ENCODE results near the gene RAB5B. TPM values are rescaled to one million over a fixed set of nuclear protein-coding genes. Genes with fewer than 3 reads are reported as not detected.

The RAB5B gene
- total RNA-seq, 1 experiment from 2014 or later: 44.5 TPM

- ChIA-PET POLR2A (no interaction called here), RAD21 (ENCODE audit: low non-redundant PET in 1 of 2, low total read pairs in 2 of 2, uncharacterized antibody in 2 of 2, unreplicated experiment in 2 of 2) (no interaction called here)
Measured at GRCh38 chr12:56020423-56021184, 46.7 kb downstream of the RAB5B start, which contains the start of gene IKZF4. TSS of gene IKZF4 (plus strand) at chr12:56021043. CDS start at chr12:56021494, 451 bp downstream.

GRCh38 chr12:56021889-56022497, 48.1 kb downstream of the RAB5B start:
- Histone ChIP-seq H3K9me3 (ENCODE audit: control insufficient read depth in 1 of 2, insufficient read depth in 1 of 2, low read depth in 1 of 2, low read length in 2 of 2) (no peaks in the 10 kb centered on the region), H3K27me3 (ENCODE audit: insufficient read depth, low read length) (no peaks in the 10 kb centered on the region), H3K36me3 (ENCODE audit: control insufficient read depth in 1 of 2, insufficient read depth in 2 of 2, low read length in 2 of 2) (no peaks in the 10 kb centered on the region), H3K4me2 (ENCODE audit: low read length) (no peak overlapping the region), H3K9me2 (ENCODE audit: insufficient read depth) (no peaks in the 10 kb centered on the region), H4K20me1 (ENCODE audit: insufficient read depth) (no peaks in the 10 kb centered on the region), H3K4me1 (ENCODE audit: control insufficient read depth in 1 of 2, insufficient read depth in 2 of 2, low read length in 2 of 2) (no peaks in the 10 kb centered on the region), H3K27ac (ENCODE audit: low read depth, low read length) (no peak overlapping the region), H3K4me3 (replicated peaks in 1 of 2; ENCODE audit: low read depth in 1 of 2, low read length in 2 of 2) (no peak overlapping the region), H2AFZ (ENCODE audit: low read depth, low read length, poor library complexity, severe bottlenecking) (no peak overlapping the region), H3K79me2 (ENCODE audit: insufficient read depth, low read length) (no peaks in the 10 kb centered on the region), H3K9ac (ENCODE audit: low read length) (no peak overlapping the region)
- ATAC-seq (no peak), DNase-seq (ENCODE audit: low read depth, low spot score) (no peak)
- ChIA-PET POLR2A (interaction anchor here (0.8 kb wide), 1 partner anchor 118 kb away, joined by 6 read pairs; no protein-coding TSS in a partner anchor), RAD21 (ENCODE audit: low non-redundant PET in 1 of 2, low total read pairs in 2 of 2, uncharacterized antibody in 2 of 2, unreplicated experiment in 2 of 2) (no interaction called here), CTCF (no interaction called here)
- no TSS peak for BruUV-seq (replicated peaks)
- intact Hi-C loops (cut with micrococcal nuclease): no loop called here
- TF ChIP-seq POLR2A (IDR thresholded peaks at IDR 0.05; ENCODE audit: borderline replicate concordance, extremely low read depth, insufficient read depth, insufficient read length) (no peak), MAX (IDR thresholded peaks at IDR 0.05) (no peak), ZNF274 (IDR thresholded peaks at IDR 0.05; ENCODE audit: low read depth, low read length) (no peak), TCF7L2 (IDR thresholded peaks at IDR 0.05; ENCODE audit: borderline replicate concordance, extremely low read depth, insufficient read depth, insufficient read length) (no peak), ZBTB33 (IDR thresholded peaks at IDR 0.05; ENCODE audit: extremely low read depth, insufficient replicate concordance, low read length) (no peak), POLR2AphosphoS5 (IDR thresholded peaks at IDR 0.05; ENCODE audit: low read depth, low read length) (no peak), ATF3 (IDR thresholded peaks at IDR 0.05) (no peak), CTCF (IDR thresholded peaks at IDR 0.05 in 2 of 3, conservative IDR thresholded peaks at IDR 0.05 in 1 of 3; ENCODE audit: borderline replicate concordance in 1 of 3, insufficient read depth in 1 of 3, low read depth in 2 of 3, low read length in 2 of 3) (no peak), EGR1 (IDR thresholded peaks at IDR 0.05; ENCODE audit: low read depth) (no peak)

More at GRCh38 chr12:56020423-56021184, 46.7 kb downstream of the RAB5B start, which contains the start of gene IKZF4:
- Histone ChIP-seq H3K36me3 (ENCODE audit: control insufficient read depth in 1 of 2, insufficient read depth in 2 of 2, low read length in 2 of 2) (no peaks in the 10 kb centered on the region), H3K9me2 (ENCODE audit: insufficient read depth) (no peaks in the 10 kb centered on the region), H2AFZ (ENCODE audit: low read depth, low read length, poor library complexity, severe bottlenecking) (no peak within 1 kb of the TSS), H3K9ac (ENCODE audit: low read length) (no peak within 1 kb of the TSS), H3K27me3 (ENCODE audit: insufficient read depth, low read length) (no peaks in the 10 kb centered on the region), H3K4me2 (ENCODE audit: low read length) (no peak within 1 kb of the TSS), H4K20me1 (ENCODE audit: insufficient read depth) (no peaks in the 10 kb centered on the region), H3K79me2 (ENCODE audit: insufficient read depth, low read length) (no peaks in the 10 kb centered on the region), H3K4me1 (ENCODE audit: control insufficient read depth in 1 of 2, insufficient read depth in 2 of 2, low read length in 2 of 2) (peaks cover 1 to 3% of the 10 kb centered on the region in 2 experiments; a peak in 3 of 4 replicates), H3K4me3 (replicated peaks in 1 of 2; ENCODE audit: low read depth in 1 of 2, low read length in 2 of 2) (no peak within 1 kb of the TSS), H3K27ac (ENCODE audit: low read depth, low read length) (no peak within 1 kb of the TSS), H3K9me3 (ENCODE audit: control insufficient read depth in 1 of 2, insufficient read depth in 1 of 2, low read depth in 1 of 2, low read length in 2 of 2) (no peaks in the 10 kb centered on the region)
- ATAC-seq: no peak
- no TSS peak for BruUV-seq (replicated peaks)
- no peak for TF ChIP-seq SRF (IDR thresholded peaks at IDR 0.05; ENCODE audit: low read depth)
- TF ChIP-seq SP1 (IDR thresholded peaks at IDR 0.05; ENCODE audit: low read depth): no peak
- no peak for TF ChIP-seq POLR2A (IDR thresholded peaks at IDR 0.05; ENCODE audit: borderline replicate concordance, extremely low read depth, insufficient read depth, insufficient read length)
- no peak for TF ChIP-seq EZH2 (IDR thresholded peaks at IDR 0.05)
- CTCF ChIA-PET: no interaction called here
- no peak for DNase-seq (ENCODE audit: low read depth, low spot score)
- intact Hi-C loops (cut with micrococcal nuclease): no loop called here
